ENCODE data around the gene KIF4B.

KIF4B gene

GRCh38 chr5:155040984-155041653, 27.6 kb downstream of the KIF4B start:
- Histone ChIP-seq H3K4me1 (no peaks in the 10 kb centered on the region), H3K27me3 (no peaks in the 10 kb centered on the region), H3K27ac (no peak overlapping the region), H3K4me3 (no peak overlapping the region), H3K36me3 (no peaks in the 10 kb centered on the region), H4K20me1 (no peaks in the 10 kb centered on the region), H3K4me2 (no peak overlapping the region), H3K9ac (no peak overlapping the region), H3K9me3 (replicated peaks in 1 of 11) (no peaks in the 10 kb centered on the region)
- TF ChIP-seq Cebpa-rat (IDR thresholded peaks at IDR 0.05), result no peak

DNA sequence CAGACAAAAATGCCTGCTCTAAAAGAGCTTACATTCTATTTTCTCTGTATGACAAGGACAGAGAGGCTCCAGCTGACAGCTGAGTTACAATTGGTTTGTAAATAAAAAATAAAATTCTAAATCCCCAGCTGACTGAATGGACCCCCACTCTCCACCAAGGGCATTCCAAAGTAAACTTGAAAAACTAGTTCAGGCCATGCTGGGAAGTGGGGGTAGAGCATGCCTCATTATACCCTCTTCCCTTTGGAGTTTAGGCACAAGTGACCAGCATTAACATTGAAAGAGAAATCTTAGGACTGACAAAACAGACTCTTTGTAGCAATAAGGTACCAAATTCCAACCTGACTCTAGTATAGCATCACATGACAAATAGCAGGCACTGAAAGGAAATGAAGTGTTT, 31.0 kb downstream of the KIF4B start:
- H3K4me2 ChIP-seq, result no peak overlapping the region
- no peak overlapping the region for H3K9ac ChIP-seq
- no peak overlapping the region for H3K27ac ChIP-seq
- no peaks in the 10 kb centered on the region; a peak in 1 of 22 replicates for H3K9me3 ChIP-seq (replicated peaks in 1 of 11)
- no peak for TF ChIP-seq Cebpa-rat (IDR thresholded peaks at IDR 0.05)
- no peak overlapping the region for H3K4me3 ChIP-seq
- H3K27me3 ChIP-seq, result no peaks in the 10 kb centered on the region
- no peaks in the 10 kb centered on the region for H3K36me3 ChIP-seq
- no peaks in the 10 kb centered on the region for H4K20me1 ChIP-seq
- peaks cover 1 to 3% (median 2%) of the 10 kb centered on the region in 10 experiments; a peak in 17 of 20 replicates for H3K4me1 ChIP-seq

DNA sequence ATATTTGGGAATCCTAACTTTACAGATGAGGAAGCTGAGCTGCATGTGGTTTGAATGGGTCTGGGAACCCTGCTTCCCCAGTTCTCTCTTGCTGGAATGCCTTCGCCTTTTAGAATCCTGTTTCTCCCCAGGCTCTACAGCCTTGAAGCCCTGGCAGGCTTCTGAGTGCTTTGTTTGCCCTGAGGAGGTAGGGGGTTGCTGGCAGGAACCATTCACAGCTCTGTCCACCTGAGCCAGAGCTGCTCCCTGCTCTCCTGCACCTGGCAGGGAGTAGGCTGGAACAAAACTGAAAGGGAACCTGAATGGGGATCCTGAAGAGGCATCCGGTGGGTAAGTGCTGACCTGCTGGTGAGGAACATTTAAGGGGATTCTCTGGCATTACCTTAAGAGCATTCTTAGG, 33.0 kb downstream of the KIF4B start:
- Histone ChIP-seq H3K9ac (no peak overlapping the region), H3K9me3 (replicated peaks in 1 of 11) (peaks cover 0 to 2% (median 0%) of the 10 kb centered on the region in 11 experiments; a peak in 2 of 22 replicates), H3K4me2 (no peak overlapping the region), H3K4me3 (no peak overlapping the region), H3K27me3 (no peaks in the 10 kb centered on the region), H4K20me1 (no peaks in the 10 kb centered on the region), H3K27ac (no peak overlapping the region), H3K36me3 (no peaks in the 10 kb centered on the region), H3K4me1 (peaks cover 10 to 18% (median 15%) of the 10 kb centered on the region in 10 experiments)
- no peak for TF ChIP-seq Cebpa-rat (IDR thresholded peaks at IDR 0.05)

DNA sequence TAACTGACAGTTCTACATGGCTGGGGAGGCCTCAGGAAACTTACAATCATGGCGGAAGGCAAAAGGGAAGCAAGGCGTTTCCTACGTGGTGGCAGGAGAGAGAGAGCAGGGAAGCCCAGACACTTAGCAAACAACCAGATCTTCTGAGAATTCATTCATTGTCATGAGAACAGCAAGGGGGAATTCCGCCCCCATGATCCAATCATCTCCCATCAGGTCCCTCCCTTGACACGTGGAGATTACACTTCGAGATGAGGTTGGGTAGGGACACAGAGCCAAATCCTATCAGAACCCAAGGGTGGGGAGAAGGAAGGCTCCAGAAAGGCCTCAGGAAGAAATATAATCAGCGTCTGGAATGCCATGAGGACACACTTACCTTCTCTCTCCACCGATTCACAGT, 34.3 kb downstream of the KIF4B start:
- H3K36me3 ChIP-seq, result no peaks in the 10 kb centered on the region
- no peak overlapping the region for H3K4me2 ChIP-seq
- H3K27ac ChIP-seq, result no peak overlapping the region
- peaks cover 10 to 18% (median 15%) of the 10 kb centered on the region in 10 experiments for H3K4me1 ChIP-seq
- H4K20me1 ChIP-seq, result no peaks in the 10 kb centered on the region
- no peak overlapping the region for H3K9ac ChIP-seq
- H3K4me3 ChIP-seq, result no peak overlapping the region
- no peaks in the 10 kb centered on the region for H3K27me3 ChIP-seq
- no peak for TF ChIP-seq Cebpa-rat (IDR thresholded peaks at IDR 0.05)
- peaks cover 0 to 2% (median 0%) of the 10 kb centered on the region in 11 experiments; a peak in 2 of 22 replicates for H3K9me3 ChIP-seq (replicated peaks in 1 of 11)

DNA sequence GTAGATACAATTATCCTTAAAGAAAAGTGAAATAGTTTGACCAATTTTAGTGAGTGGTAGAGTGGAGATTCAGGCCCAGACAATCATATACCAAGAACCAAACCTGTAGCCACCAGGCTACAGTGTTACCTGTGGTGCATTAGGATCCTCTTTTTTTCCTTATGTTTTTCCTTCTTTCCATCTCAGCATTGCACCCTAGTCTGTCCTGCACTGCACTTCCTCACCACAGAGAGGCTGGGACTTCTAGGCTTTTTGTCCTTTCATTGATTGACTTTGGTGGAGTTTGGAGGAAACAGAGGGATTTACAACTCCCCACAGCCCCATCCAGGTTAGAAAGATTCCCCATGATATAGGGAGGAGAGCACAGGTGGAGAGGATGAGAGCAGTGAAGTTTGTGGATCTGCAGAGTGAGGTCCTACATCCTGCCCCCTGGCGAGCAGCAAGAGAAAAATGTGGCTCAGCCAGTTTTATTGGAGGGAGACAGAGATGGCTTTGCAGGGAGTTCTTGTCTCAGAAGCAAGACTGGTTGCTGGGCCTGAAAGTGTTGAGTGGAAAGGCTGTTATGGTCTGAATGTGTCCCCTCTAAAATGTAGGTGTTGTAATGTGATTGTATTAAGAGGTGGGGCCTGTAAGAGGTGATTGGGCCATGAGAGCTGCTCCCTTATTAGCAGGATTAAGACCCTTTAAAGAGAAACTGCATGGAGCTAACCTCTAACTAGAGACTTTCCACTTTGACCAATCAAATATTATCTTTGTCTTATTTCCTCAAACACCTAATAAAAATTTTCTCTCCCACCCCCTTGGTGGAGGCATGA, 36.2 kb downstream of the KIF4B start:
- no peaks in the 10 kb centered on the region for H4K20me1 ChIP-seq
- H3K27ac ChIP-seq, result 0 out of 22 replicates have a peak overlapping the region, but pooled peaks of 1 of the 11 experiments have one; percentile 6
- no peak overlapping the region for H3K4me3 ChIP-seq
- no peak for TF ChIP-seq Cebpa-rat (IDR thresholded peaks at IDR 0.05)
- H3K9ac ChIP-seq, result no peak overlapping the region
- peaks cover 10 to 18% (median 15%) of the 10 kb centered on the region in 10 experiments for H3K4me1 ChIP-seq
- H3K4me2 ChIP-seq, result peak overlapping the region; percentile 21 to 59 (median 42); a peak in 21 of 22 replicates
- no peaks in the 10 kb centered on the region for H3K27me3 ChIP-seq
- H3K36me3 ChIP-seq, result no peaks in the 10 kb centered on the region
- peaks cover 0 to 2% (median 0%) of the 10 kb centered on the region in 11 experiments; a peak in 2 of 22 replicates for H3K9me3 ChIP-seq (replicated peaks in 1 of 11)

- Histone ChIP-seq H3K9ac (no peak overlapping the region), H4K20me1 (no peaks in the 10 kb centered on the region), H3K4me3 (no peak overlapping the region), H3K9me3 (replicated peaks in 1 of 11) (peaks cover 0 to 2% (median 0%) of the 10 kb centered on the region in 11 experiments; a peak in 2 of 22 replicates), H3K27ac (peak overlapping the region in 2 of 11 experiments; percentile 8 to 34; a peak in 2 of 22 replicates), H3K36me3 (no peaks in the 10 kb centered on the region), H3K27me3 (no peaks in the 10 kb centered on the region), H3K4me2 (peak overlapping the region; percentile 21 to 59 (median 42); a peak in 21 of 22 replicates), H3K4me1 (peaks cover 10 to 18% (median 15%) of the 10 kb centered on the region in 10 experiments)
- TF ChIP-seq Cebpa-rat (IDR thresholded peaks at IDR 0.05), result no peak
Measured at GRCh38 chr5:155050384-155051019, 36.9 kb downstream of the KIF4B start.

GRCh38 chr5:155052532-155052931, 39.0 kb downstream of the KIF4B start:
- Histone ChIP-seq H3K36me3 (no peaks in the 10 kb centered on the region), H4K20me1 (no peaks in the 10 kb centered on the region), H3K4me1 (peaks cover 10 to 18% (median 15%) of the 10 kb centered on the region in 10 experiments), H3K9me3 (replicated peaks in 1 of 11) (peaks cover 0 to 2% (median 0%) of the 10 kb centered on the region in 11 experiments; a peak in 2 of 22 replicates), H3K4me3 (no peak overlapping the region), H3K27me3 (no peaks in the 10 kb centered on the region), H3K4me2 (no peak overlapping the region), H3K9ac (no peak overlapping the region), H3K27ac (no peak overlapping the region)
- TF ChIP-seq Cebpa-rat (IDR thresholded peaks at IDR 0.05), result no peak

GRCh38 chr5:155053501-155053900, 39.9 kb downstream of the KIF4B start:
- H3K9me3 ChIP-seq (replicated peaks in 1 of 11), result peaks cover 0 to 2% (median 0%) of the 10 kb centered on the region in 11 experiments; a peak in 2 of 22 replicates
- H3K27me3 ChIP-seq, result no peaks in the 10 kb centered on the region
- TF ChIP-seq Cebpa-rat (IDR thresholded peaks at IDR 0.05), result no peak
- no peak overlapping the region for H3K4me2 ChIP-seq
- H3K36me3 ChIP-seq, result no peaks in the 10 kb centered on the region
- H3K9ac ChIP-seq, result no peak overlapping the region
- H3K27ac ChIP-seq, result no peak overlapping the region
- H3K4me3 ChIP-seq, result no peak overlapping the region
- H3K4me1 ChIP-seq, result peaks cover 10 to 18% (median 15%) of the 10 kb centered on the region in 10 experiments
- no peaks in the 10 kb centered on the region for H4K20me1 ChIP-seq

Measured in BLaER1 treated with 17β-estradiol and CSF1 and Interleukin-3, amounts not matched to agents 10 nM and 100 nM (cell line).